Dermis blood vessel endothelial cell (primary cell): ENCODE results near the gene PEX5L. TPM values are rescaled to one million over a fixed set of nuclear protein-coding genes. Genes with fewer than 3 reads are reported as not detected.
A peak's percentile ranks its signal among the peaks of the same experiment; 100 is the strongest.

Experiments used
- DNase-seq: peaks from one replicate; pipeline ENCODE4 v3.0.0; 2010
- total RNA-seq: library from RNA; depleted of rRNA; stranded (reverse); fragments of >200 nt; gene quantifications from 2 replicates; pipeline ENCODE4 v1.2.3, GENCODE V29; 2014

The PEX5L gene
- total RNA-seq, 1 donor from 2014 or later = not detected

DNA sequence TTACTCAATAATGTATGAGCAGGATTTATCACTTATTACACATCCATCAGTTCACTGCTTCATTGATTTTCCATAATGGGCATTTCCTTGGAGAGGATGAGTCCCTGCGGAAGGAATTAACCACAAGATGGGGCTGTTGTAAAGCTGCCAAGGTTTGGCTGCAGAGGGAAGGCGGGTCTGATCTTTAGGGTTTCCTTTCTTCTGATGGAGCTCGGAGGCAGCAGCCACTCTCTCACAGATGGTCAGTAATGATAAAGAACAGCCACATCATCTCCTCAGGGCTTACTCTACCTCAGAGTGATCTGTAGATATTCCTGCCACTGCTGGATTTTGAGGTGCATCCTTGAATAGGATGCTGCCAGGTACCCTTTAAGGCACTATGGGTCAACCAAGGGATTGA is 268.7 kb downstream of the PEX5L start:
- DNase-seq = peak; percentile 72

DNA sequence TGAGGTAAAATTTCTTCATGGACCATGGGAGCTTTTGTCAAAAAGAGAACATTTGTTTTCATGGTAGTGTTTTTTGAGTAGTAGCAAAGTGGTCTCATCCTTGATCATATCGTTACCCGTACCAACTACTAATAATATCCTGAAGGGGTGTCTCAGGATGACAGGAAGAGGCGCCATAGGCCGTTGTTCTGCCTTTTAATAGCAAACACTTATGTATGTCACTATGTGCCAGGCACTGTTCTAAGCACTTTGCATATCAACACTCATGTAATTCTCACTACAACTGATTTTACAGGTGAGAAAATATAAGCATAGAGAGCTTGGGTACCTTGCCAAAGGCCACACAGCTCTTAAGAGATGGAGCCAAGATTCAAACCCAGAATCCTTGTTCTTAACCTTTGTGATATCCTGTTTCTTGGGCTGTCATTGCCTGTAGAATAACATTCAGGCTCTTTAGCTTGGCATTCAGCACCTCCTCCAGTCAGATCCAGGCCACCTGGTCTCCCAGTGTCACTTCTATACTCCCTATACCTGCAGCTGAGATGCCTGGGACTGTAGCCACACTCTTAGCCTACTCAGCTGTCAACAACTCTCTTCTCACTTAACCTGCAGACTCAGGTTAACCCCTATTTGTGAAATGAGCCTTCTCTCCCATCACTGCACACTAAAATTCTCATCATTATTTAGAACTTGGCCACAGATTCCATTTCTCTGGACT is 270.2 kb downstream of the PEX5L start:
- no peak for DNase-seq

- no peak for DNase-seq
Observed at GRCh38 chr3:179765396-179765795, 271.3 kb downstream of the PEX5L start.

DNA sequence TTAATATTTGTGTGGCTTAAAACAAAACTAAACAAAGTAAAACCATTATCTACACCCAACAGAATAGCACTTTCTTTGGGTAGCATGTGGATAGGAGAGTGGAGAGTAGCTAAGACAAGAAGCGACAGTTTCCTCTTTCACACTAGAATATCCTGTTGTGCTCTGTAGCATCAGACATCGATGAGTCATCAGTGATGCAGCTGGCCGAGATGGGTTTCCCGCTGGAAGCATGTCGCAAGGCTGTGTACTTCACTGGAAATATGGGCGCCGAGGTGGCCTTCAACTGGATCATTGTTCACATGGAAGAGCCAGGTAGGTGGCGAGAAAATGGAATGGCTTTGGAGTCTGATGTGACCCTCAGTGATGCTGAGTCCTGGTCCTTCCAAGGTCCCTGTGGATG is 275.8 kb downstream of the PEX5L start:
- DNase-seq = peak; percentile 75

DNA sequence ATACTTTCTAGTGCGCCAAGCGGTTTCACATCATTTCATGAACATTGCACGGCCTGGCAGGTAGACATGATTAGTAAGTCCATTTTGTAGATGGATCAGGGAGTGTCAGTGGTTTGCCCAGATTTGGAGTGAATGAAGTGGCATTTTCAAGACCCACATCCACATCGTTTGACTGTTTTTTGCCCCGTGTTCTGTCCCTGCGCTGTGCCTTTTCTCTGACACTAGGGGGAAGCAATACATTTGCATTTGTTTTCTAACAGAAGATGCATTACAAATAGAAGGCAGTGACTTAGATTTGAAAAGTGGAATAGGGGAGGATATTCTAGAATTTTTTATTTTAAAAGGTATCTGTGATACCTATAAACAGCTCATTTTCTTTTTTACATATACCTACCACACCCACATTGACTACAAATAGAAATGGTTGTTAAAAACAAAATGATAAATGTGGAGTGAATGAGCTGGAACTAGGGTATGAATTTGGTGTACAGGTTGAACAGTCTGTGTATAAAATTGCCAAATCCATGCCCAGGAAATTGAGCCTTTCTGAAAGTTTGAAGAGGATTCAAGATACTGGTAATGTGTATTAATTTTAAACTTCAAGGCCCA is 285.9 kb downstream of the PEX5L start:
- DNase-seq = peak; percentile 56

GRCh38 chr3:179745716-179746115 is 291.0 kb downstream of the PEX5L start:
- DNase-seq = peak; percentile 33

DNA sequence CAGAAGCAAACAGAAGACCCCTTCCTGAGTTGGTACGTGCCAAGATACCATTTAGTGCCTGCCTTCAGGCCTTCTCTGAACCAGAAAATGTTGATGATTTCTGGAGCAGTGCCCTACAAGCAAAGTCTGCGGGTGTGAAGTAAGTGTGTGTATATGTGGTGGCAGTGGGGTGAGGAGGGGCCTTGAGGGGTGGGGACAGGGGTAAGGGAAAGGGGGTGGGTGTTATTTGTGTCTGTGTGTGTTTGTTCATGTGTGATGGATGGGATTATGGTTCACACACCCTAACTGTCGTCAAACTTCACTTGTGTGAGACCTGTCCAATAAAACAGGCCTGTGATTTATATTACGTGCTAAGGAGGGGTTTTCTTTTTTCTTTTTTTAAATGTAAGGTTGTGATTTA is 291.7 kb downstream of the PEX5L start:
- DNase-seq = no peak
